Putamen (tissue), 1 donor: ENCODE results near the gene ST3GAL4.
"Not testable (repeated sequence)": the region's sequence is repeated elsewhere in the genome, so short reads cannot be mapped to it uniquely, and the experiment has no call there.

Experiments
- DNase-seq: peaks from one replicate; pipeline ENCODE4 v3.0.0-alpha.2; 2016; ENCODE audit warnings: low spot score

The ST3GAL4 gene, protein sequence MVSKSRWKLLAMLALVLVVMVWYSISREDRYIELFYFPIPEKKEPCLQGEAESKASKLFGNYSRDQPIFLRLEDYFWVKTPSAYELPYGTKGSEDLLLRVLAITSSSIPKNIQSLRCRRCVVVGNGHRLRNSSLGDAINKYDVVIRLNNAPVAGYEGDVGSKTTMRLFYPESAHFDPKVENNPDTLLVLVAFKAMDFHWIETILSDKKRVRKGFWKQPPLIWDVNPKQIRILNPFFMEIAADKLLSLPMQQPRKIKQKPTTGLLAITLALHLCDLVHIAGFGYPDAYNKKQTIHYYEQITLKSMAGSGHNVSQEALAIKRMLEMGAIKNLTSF

DNA sequence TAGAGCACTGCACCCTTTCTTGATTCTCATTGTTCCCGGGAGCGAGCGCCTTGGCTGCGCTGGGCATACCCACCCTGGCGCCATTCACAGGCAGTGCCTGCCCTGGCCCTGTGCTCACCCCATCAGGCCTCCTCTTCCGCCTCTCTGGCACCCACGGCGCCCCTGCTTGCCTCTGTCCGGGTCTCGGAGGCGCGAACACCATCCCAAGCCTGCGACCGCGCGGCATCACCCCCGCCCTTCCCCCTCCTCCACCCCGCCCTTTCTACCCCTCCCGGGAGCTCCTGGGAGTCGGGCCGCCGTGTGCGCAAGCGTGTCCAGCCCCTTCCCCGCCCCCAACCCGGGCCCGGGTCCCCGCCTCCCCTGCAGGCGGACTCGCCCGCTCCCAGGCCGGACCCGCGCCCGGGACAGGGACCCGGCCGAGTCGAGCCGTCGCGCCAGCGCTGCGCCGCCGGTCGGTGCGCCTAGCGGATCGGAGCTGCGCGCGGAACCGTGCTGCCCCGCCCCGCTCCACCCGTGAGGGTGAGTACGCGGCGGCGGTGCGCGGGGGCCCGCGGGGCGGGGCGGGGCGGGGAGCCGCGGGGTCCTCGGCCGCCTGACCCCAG is at the start of gene ST3GAL4:
ST3GAL4 (plus strand) TSS at position 363 of the 602 bp plus-strand sequence. CDS start 50,470 bp downstream, outside the sequence.
- peak; percentile 88 for DNase-seq

GRCh38 chr11:126305699-126306098 is 49.8 kb upstream of the ST3GAL4 start:
- no peak for DNase-seq

DNA sequence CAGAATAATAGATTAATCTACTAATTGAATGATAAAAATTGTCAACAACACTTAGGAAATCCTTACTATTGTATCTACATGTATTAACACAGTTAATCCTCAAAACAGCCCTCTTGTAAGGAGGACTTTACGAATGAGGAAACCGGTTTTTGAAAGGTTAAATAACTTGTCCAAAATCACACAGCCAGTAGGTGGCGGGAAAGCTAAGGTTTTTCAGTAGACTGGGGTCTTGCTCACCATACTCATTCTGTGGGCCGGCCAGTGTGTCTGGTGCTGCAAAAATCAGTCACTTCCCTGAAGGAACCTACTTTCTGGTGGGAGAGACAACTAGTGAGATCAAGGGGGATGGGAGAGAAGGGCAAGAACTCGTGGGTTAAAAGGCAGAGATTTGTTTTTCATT is 47.8 kb upstream of the ST3GAL4 start:
- no peak for DNase-seq

GRCh38 chr11:126308271-126308671 is 47.2 kb upstream of the ST3GAL4 start:
- DNase-seq, result peak; percentile 80

DNA sequence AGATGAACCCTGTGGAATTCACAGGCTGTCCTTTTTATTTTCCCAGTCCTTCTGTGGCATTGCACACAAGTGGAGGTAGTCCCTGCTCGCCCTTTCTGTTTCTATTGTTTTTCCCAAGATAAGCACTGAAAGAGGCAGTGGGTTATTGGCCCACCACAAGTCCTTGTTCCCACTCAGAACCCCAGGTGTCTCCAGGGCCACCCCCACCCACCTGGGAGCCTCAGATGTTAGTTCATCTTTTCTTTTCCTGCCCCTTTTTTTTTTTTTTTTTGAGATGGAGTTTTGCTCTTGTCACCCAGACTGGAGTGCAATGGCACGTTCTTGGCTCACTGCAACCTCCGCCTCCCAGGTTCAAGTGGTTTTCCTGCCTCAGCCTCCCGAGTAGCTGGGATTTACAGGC is 46.7 kb upstream of the ST3GAL4 start:
- not testable (repeated sequence) for DNase-seq

GRCh38 chr11:126310200-126310991 is 45.1 kb upstream of the ST3GAL4 start:
- peak; percentile 77 for DNase-seq

- DNase-seq, result no peak
Observed at GRCh38 chr11:126310992-126311310, 44.5 kb upstream of the ST3GAL4 start.

GRCh38 chr11:126311401-126312291 is 43.8 kb upstream of the ST3GAL4 start:
- no peak for DNase-seq

DNA sequence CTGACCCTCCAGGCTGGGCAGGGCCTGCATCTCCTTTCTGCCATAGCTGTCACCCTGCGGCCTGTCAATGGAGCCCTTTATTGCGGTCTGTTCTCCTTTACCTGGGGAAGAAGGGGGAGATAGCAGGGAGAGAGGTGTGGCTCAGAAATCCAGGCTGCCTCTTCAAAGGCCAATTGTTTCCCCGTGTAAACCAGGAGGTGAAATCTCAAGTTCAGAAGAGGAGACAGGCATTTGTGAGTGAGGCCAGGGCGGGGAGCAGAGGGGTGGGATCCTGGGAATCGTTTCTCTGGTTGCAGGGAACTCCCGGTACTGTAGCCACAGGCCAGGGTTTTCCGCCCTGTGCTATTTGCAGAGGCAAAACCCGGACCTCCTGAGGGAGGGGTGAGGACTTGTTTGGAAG is 42.5 kb upstream of the ST3GAL4 start:
- DNase-seq, result no peak

- no peak for DNase-seq
Observed at GRCh38 chr11:126313826-126314225, 41.7 kb upstream of the ST3GAL4 start.

GRCh38 chr11:126317432-126317755 is 38.1 kb upstream of the ST3GAL4 start:
- no peak for DNase-seq

GRCh38 chr11:126317756-126318573 is 37.5 kb upstream of the ST3GAL4 start:
- peak; percentile 23 for DNase-seq

- no peak for DNase-seq
Observed at GRCh38 chr11:126318574-126319373, 36.7 kb upstream of the ST3GAL4 start.

- DNase-seq, result no peak
Observed at GRCh38 chr11:126319374-126319740, 36.1 kb upstream of the ST3GAL4 start.

GRCh38 chr11:126322996-126323395 is 32.5 kb upstream of the ST3GAL4 start:
- DNase-seq, result no peak

DNA sequence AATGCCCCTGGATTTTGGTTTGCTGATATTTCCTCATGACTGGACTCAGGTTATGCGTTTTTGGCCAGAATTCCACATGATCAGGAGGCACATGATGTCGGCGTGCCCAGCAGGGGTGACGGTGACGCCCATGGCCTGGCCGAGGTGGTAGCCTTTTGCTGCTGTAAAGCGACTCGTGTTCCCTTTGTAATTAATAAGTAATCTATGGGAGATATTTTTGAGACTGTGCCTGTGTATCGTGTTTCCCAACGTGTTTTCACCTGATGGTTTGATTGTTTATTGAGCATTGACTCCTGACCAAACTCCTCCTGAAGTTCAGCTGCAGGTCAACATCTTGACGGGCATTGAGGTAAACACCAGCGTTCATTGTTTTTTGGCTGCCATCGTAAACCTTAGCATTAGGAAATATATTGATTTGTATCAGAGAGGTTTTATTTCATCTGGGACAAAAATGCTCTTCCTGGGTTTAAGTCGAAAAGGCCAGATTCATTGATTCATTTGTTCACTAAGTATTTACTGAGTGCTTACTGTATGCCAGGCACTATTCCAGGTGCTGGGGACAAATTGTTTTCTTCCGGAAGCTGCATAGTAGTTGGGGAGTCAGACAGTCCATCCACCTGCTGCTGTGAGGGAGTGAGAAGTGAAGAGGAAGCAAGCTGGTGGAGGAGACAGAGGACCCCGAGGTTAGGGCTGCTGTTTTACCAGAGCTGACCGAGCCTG is 28.0 kb upstream of the ST3GAL4 start:
- no peak for DNase-seq

DNA sequence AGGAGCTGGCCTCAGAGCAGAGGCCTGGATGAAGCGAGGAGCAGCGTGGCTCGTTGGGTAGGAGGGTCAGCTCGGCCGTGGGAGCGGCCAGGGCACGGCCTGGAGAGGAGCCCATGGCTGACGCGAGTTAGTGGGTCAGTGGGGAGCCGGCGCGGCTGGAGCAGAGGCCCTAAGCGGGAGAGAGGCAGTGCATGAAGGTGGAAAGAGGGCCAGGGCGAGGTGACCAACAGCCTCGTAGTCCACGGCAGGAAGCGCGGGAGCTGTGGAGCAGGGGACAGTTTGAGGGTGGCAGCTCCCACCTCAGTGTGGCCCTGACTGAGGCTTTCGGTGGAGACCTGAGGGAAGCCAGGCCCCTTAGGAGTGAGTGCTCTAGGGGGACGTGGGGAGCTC is 27.5 kb upstream of the ST3GAL4 start:
- DNase-seq, result no peak

DNA sequence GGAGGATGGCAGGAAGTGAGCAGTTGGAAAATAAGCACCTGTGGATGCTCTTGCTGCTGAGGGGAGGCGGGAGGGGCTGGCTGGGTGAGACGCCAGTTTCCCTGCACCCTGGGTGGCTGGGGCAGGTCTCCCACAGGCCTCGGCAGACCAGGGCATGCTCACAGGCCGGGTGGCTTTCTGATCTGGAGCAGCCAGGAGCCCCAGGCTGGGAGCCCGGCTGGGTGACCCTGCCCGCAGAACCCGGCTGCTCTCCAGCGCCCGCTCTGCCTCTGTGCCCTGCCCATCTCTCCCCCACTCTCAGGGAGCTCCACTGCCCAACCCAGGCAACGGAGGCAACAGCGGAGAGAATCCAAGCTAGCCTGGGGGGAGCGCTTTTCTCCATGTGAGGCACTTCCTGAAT is 27.0 kb upstream of the ST3GAL4 start:
- DNase-seq, result no peak

DNA sequence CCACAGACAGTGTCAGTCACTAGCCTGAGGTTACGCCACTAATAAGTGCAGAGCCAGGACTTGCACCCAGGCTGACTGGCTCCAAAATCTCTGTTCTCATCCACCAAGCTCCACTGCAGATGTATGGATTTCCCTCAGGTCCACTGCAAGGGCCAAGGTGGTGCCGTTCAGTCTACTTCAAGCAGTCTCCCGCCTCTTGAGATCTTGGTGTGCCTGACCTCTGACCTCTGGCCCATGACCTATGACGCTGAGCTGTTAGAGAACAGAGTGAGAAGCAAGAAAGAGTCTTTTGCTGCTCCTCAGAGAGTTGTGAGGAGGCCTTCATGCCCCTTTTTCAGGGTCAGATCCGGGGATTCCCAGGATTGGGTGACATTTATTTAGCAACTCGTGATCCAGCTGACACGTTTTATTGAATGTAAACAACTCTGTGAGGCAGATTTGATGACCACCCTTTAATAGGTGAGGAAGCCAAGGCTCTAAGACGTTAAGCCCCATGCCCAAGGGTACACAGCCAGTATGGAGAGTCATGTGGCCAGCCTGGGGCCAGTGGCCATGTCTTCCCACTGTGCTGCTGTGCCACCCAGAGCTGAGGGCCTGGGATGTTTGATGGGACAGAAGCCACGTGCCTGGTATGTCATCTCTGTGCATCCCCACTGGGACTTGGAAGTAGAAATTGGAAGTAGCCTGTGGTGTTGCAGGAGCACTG is 26.4 kb upstream of the ST3GAL4 start:
- DNase-seq, result no peak
